ENCODE results near the gene FCN2.

Gene FCN2

DNA sequence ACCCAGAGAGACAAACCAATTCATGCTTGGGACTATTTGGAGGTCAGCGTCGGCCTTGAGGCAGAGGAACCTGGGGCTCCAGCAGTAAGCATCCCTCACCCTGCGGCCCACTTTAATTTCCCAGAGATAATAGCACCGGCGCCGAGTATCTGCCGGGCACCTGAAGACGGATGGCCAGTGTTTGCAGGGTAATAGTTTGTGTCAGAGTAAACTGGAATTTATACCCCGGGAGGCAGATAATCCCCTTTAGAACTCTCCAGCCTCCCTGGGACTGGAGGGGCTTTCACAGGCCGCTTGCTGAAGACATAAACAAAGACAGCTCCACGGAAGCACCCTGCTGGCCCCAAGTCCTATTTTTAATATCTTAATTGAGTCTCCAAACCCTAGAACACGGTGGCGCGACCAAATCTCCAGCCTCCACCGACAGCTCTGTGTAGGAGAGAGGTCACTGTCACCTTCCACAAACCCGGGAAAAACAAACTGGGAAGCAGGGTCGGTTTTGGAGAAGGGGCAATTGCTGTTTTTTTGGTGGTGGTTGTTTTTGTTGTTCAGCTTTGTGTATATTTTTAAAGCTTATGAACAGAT lies 54.5 kb downstream of the FCN2 start:
- DNase-seq: no peak

DNA sequence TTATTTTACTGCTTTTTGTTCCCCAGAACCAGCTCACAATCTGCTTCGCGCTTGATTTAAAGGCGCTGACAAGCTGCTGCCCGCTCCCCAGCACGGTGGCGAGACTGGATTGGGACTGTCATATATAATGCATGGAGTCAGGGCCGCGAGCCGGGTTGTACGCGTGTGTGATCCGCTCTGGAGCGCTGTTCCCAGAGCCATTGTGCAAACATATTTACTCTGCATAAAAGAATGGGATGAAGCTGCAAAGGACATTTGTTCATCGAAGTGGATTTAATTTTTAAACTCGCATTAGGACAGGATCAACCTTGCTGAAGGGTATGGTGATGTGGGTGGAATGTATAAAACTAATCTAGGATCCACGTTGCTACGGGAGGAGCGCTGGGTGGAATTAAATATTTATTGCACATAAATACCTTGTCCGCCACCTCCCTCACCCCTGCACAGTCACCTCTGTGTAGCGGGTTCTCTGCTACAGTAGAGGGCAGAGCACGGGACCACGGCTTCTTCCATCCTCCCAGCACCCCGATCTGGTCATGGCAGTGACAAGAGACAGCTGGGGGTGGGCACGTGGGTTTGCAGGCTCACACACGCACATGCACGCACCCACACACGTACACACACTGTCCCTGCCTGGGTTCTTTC lies 55.2 kb downstream of the FCN2 start:
- no peak for DNase-seq

DNA sequence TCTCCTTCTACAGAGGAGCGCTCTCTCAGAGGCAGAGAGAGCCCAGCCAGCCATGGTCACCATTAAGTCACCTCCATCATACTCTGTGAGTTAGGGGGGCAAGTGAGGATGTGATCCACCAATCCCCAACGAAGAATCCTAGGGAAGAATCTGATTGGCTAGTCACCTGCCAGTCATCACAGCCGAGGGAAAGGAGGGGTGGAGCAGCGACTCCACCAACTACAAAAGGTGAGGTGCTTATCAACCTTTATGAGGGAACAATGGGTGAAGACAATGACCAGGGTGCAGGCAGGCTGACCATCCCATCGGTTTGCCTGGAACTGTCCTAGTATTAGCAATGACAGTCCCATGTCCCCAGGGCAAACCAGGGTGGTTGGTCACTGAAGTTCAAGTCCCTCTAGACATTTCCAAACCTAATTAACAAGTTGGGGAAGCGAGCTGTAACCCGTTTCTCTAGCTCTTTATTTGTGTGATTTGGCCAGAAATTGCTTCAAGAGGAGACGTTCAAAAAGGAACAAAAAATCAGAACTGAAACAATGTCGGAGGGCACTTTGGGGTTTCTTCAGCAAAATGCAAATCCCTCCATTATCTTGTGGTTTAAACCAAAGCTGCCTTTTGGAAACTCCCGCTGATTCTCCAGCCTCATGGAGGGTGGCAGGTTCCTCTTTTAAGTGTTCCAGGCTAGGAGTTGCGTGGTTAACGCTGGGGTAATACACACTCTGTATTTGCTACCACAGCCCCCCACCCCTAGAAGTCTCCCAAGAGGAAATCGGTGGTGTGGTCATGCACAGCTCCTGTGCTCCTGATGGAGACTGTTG lies 55.9 kb downstream of the FCN2 start:
- no peak for DNase-seq
